ENCODE measurements around the gene PLA2G4D. TPM values are rescaled to one million over a fixed set of nuclear protein-coding genes. Genes with fewer than 3 reads are reported as not detected.

Gene PLA2G4D
- total RNA-seq, 2 donors from 2014 or later = not detected

- Histone ChIP-seq H3K9me3 (no peaks in the 10 kb centered on the region), H3K4me1 (ENCODE audit: control insufficient read depth in 1 of 2, low read depth in 2 of 2) (peaks cover 0 to 21% of the 10 kb centered on the region in 2 donors), H3K27me3 (replicated peaks; ENCODE audit: insufficient read depth) (no peaks in the 10 kb centered on the region), H3K36me3 (no peaks in the 10 kb centered on the region), H3K4me3 (no peak overlapping the region), H3K27ac (no peak overlapping the region)
- no peak for TF ChIP-seq CTCF (IDR thresholded peaks at IDR 0.05)
- DNase-seq (ENCODE audit: low spot score) (no peak), ATAC-seq (ENCODE audit: insufficient number of reproducible peaks, low FRiP score, low read depth) (no peak)
These were observed 3.6 kb downstream of the PLA2G4D start for GRCh38 chr15:42090781-42091180.

- Histone ChIP-seq H3K36me3 (no peaks in the 10 kb centered on the region), H3K4me3 (no peak overlapping the region), H3K27me3 (replicated peaks; ENCODE audit: insufficient read depth) (no peaks in the 10 kb centered on the region), H3K9me3 (no peaks in the 10 kb centered on the region), H3K4me1 (ENCODE audit: control insufficient read depth in 1 of 2, low read depth in 2 of 2) (peaks cover 0 to 21% of the 10 kb centered on the region in 2 donors), H3K27ac (no peak overlapping the region)
- DNase-seq (ENCODE audit: low spot score) = no peak
- ATAC-seq (ENCODE audit: insufficient number of reproducible peaks, low FRiP score, low read depth) = no peak
- no peak for TF ChIP-seq CTCF (IDR thresholded peaks at IDR 0.05)
These were observed 4.0 kb downstream of the PLA2G4D start for GRCh38 chr15:42090370-42090769.

- Histone ChIP-seq H3K4me1 (ENCODE audit: control insufficient read depth in 1 of 2, low read depth in 2 of 2) (peaks cover 0 to 21% of the 10 kb centered on the region in 2 donors), H3K4me3 (no peak overlapping the region), H3K36me3 (no peaks in the 10 kb centered on the region), H3K27ac (no peak overlapping the region), H3K9me3 (no peaks in the 10 kb centered on the region), H3K27me3 (replicated peaks; ENCODE audit: insufficient read depth) (no peaks in the 10 kb centered on the region)
- ATAC-seq (ENCODE audit: insufficient number of reproducible peaks, low FRiP score, low read depth) (no peak), DNase-seq (ENCODE audit: low spot score) (no peak)
- no peak for TF ChIP-seq CTCF (IDR thresholded peaks at IDR 0.05)
These were observed 4.4 kb downstream of the PLA2G4D start for GRCh38 chr15:42089942-42090341.

GRCh38 chr15:42088801-42089640 is 5.3 kb downstream of the PLA2G4D start:
- Histone ChIP-seq H3K9me3 (no peaks in the 10 kb centered on the region), H3K4me3 (no peak overlapping the region), H3K4me1 (ENCODE audit: control insufficient read depth in 1 of 2, low read depth in 2 of 2) (peaks cover 0 to 17% of the 10 kb centered on the region in 2 donors), H3K27me3 (replicated peaks; ENCODE audit: insufficient read depth) (no peaks in the 10 kb centered on the region), H3K36me3 (no peaks in the 10 kb centered on the region), H3K27ac (no peak overlapping the region)
- DNase-seq (ENCODE audit: low spot score) (no peak), ATAC-seq (ENCODE audit: insufficient number of reproducible peaks, low FRiP score, low read depth) (no peak)
- TF ChIP-seq CTCF (IDR thresholded peaks at IDR 0.05) = no peak

GRCh38 chr15:42087926-42088800 is 6.2 kb downstream of the PLA2G4D start:
- Histone ChIP-seq H3K27me3 (replicated peaks; ENCODE audit: insufficient read depth) (no peaks in the 10 kb centered on the region), H3K9me3 (no peaks in the 10 kb centered on the region), H3K27ac (no peak overlapping the region), H3K4me3 (no peak overlapping the region), H3K4me1 (ENCODE audit: control insufficient read depth in 1 of 2, low read depth in 2 of 2) (peaks cover 0 to 9% of the 10 kb centered on the region in 2 donors), H3K36me3 (no peaks in the 10 kb centered on the region)
- TF ChIP-seq CTCF (IDR thresholded peaks at IDR 0.05) = no peak
- no peak for DNase-seq (ENCODE audit: low spot score)
- no peak for ATAC-seq (ENCODE audit: insufficient number of reproducible peaks, low FRiP score, low read depth)

Data from thoracic aorta (tissue), 2 donors.